ENCODE measurements around the gene CCDC184.

The CCDC184 gene

GRCh38 chr12:48160046-48160445 lies 23.4 kb upstream of the CCDC184 start:
- Histone ChIP-seq H3K4me2 (ENCODE audit: low read length) (no peak overlapping the region), H3K36me3 (ENCODE audit: insufficient read depth, low read length) (no peaks in the 10 kb centered on the region), H3K9me2 (ENCODE audit: low read depth, low read length) (no peaks in the 10 kb centered on the region), H3K9ac (ENCODE audit: low read length) (no peak overlapping the region), H3F3A (ENCODE audit: insufficient read depth, low read length) (no peaks in the 10 kb centered on the region), H3K27me3 (ENCODE audit: insufficient read depth, low read length) (no peaks in the 10 kb centered on the region), H2AFZ (ENCODE audit: low read length) (no peak overlapping the region), H3K27ac (ENCODE audit: low read depth, low read length, poor library complexity, severe bottlenecking) (no peak overlapping the region), H3K9me3 (ENCODE audit: low read length) (no peaks in the 10 kb centered on the region), H3K4me3 (ENCODE audit: low read depth, low read length, poor library complexity, severe bottlenecking) (no peak overlapping the region), H3K4me1 (ENCODE audit: insufficient read depth, low read length, severe bottlenecking) (peaks cover 29% of the 10 kb centered on the region), H3K79me2 (ENCODE audit: insufficient read depth, low read length) (peaks cover 9% of the 10 kb centered on the region), H4K20me1 (ENCODE audit: insufficient read depth, low read length) (no peaks in the 10 kb centered on the region)
- TF ChIP-seq, protein P1, sequence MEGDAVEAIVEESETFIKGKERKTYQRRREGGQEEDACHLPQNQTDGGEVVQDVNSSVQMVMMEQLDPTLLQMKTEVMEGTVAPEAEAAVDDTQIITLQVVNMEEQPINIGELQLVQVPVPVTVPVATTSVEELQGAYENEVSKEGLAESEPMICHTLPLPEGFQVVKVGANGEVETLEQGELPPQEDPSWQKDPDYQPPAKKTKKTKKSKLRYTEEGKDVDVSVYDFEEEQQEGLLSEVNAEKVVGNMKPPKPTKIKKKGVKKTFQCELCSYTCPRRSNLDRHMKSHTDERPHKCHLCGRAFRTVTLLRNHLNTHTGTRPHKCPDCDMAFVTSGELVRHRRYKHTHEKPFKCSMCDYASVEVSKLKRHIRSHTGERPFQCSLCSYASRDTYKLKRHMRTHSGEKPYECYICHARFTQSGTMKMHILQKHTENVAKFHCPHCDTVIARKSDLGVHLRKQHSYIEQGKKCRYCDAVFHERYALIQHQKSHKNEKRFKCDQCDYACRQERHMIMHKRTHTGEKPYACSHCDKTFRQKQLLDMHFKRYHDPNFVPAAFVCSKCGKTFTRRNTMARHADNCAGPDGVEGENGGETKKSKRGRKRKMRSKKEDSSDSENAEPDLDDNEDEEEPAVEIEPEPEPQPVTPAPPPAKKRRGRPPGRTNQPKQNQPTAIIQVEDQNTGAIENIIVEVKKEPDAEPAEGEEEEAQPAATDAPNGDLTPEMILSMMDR (IDR thresholded peaks at IDR 0.05; ENCODE audit: low read length), result no peak
- no peak for TF ChIP-seq EZH2 (IDR thresholded peaks at IDR 0.05; ENCODE audit: borderline replicate concordance, low read length)

DNA sequence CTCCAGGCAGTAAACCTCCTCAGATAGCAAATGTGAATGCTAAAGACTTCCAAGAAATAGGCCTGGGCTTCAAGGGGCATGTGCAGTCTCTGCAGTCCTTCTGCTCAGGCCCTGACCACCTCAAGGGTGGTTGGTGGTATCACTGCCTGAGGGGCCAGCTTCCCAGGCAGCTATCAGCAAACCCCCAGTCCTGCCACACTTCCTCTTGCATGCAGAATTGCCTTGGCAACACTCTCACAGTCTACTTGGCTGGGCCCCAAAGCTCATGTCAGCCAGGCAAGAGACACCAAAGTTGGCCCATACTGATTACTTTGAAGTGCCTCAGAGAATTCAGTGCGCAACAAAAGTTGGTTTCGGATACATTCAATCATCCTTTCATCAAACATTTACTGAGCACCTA lies 22.6 kb upstream of the CCDC184 start:
- no peak overlapping the region for H2AFZ ChIP-seq (ENCODE audit: low read length)
- H3K4me2 ChIP-seq (ENCODE audit: low read length), result no peak overlapping the region
- no peaks in the 10 kb centered on the region for H3K27me3 ChIP-seq (ENCODE audit: insufficient read depth, low read length)
- H3K27ac ChIP-seq (ENCODE audit: low read depth, low read length, poor library complexity, severe bottlenecking), result no peak overlapping the region
- H3K9ac ChIP-seq (ENCODE audit: low read length), result no peak overlapping the region
- TF ChIP-seq EZH2 (IDR thresholded peaks at IDR 0.05; ENCODE audit: borderline replicate concordance, low read length), result no peak
- TF ChIP-seq, protein P1 (IDR thresholded peaks at IDR 0.05; ENCODE audit: low read length), result no peak
- no peaks in the 10 kb centered on the region for H3K36me3 ChIP-seq (ENCODE audit: insufficient read depth, low read length)
- no peaks in the 10 kb centered on the region for H3F3A ChIP-seq (ENCODE audit: insufficient read depth, low read length)
- no peaks in the 10 kb centered on the region for H3K9me3 ChIP-seq (ENCODE audit: low read length)
- H3K4me3 ChIP-seq (ENCODE audit: low read depth, low read length, poor library complexity, severe bottlenecking), result no peak overlapping the region
- H3K79me2 ChIP-seq (ENCODE audit: insufficient read depth, low read length), result peaks cover 9% of the 10 kb centered on the region
- H3K9me2 ChIP-seq (ENCODE audit: low read depth, low read length), result no peaks in the 10 kb centered on the region
- no peaks in the 10 kb centered on the region for H4K20me1 ChIP-seq (ENCODE audit: insufficient read depth, low read length)
- H3K4me1 ChIP-seq (ENCODE audit: insufficient read depth, low read length, severe bottlenecking), result peaks cover 29% of the 10 kb centered on the region

DNA sequence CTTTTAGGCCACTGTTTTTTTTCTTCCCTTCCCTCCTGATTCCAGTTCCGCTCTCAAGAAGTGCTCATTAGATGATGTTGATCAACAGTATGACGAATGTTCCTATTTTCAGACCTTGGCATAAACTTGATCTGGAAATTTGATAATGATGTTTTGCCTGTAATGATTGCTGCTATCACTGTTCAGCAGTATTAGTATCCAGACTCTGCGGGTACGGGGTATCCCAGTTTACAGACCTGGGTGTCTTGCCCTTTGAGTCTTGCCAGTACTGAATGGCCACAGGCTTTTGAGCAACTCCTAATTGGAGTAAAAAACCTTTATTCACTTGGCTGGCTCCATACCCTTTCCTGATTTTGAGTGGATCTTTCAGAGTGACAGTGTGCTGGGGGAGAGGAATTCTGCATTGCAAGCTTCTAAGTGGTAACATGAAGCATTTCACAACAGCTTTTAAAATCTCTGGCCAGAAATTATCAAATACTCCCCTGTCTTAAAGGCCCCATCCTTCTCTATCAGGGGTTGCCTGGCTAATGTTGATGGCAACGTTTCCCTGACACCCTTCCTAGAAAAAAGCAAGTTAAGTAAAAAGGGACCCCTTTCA lies 20.2 kb upstream of the CCDC184 start:
- Histone ChIP-seq H3K79me2 (ENCODE audit: insufficient read depth, low read length) (no peaks in the 10 kb centered on the region), H3K4me1 (ENCODE audit: insufficient read depth, low read length, severe bottlenecking) (peaks cover 12% of the 10 kb centered on the region), H2AFZ (ENCODE audit: low read length) (no peak overlapping the region), H3K27me3 (ENCODE audit: insufficient read depth, low read length) (no peaks in the 10 kb centered on the region), H3K36me3 (ENCODE audit: insufficient read depth, low read length) (no peaks in the 10 kb centered on the region), H3K4me3 (ENCODE audit: low read depth, low read length, poor library complexity, severe bottlenecking) (no peak overlapping the region), H3K9me2 (ENCODE audit: low read depth, low read length) (no peaks in the 10 kb centered on the region), H3K4me2 (ENCODE audit: low read length) (no peak overlapping the region), H3K27ac (ENCODE audit: low read depth, low read length, poor library complexity, severe bottlenecking) (no peak overlapping the region), H3K9ac (ENCODE audit: low read length) (no peak overlapping the region), H3F3A (ENCODE audit: insufficient read depth, low read length) (no peaks in the 10 kb centered on the region), H4K20me1 (ENCODE audit: insufficient read depth, low read length) (no peaks in the 10 kb centered on the region), H3K9me3 (ENCODE audit: low read length) (no peaks in the 10 kb centered on the region)
- TF ChIP-seq, protein P1 (IDR thresholded peaks at IDR 0.05; ENCODE audit: low read length), result no peak
- TF ChIP-seq EZH2 (IDR thresholded peaks at IDR 0.05; ENCODE audit: borderline replicate concordance, low read length), result no peak
